GM13977 (cell line): ENCODE measurements around the gene MGAT4D.

ENCODE experiments used
- DNase-seq: peaks from one replicate; pipeline ENCODE4 v3.0.0; 2012; ENCODE audit warnings: low spot score
- CTCF ChIP-seq: IDR thresholded peaks from 2 replicates; pipeline ENCODE4 v1.5.1; 2012; ENCODE audit warnings: mild to moderate bottlenecking, control low read depth; ENCODE audit not compliant: insufficient read depth; ENCODE audit errors: extremely low read depth, missing control alignments
- in situ Hi-C: fragments of 300-500 bp; cut with MboI; formaldehyde crosslinking; loops from one replicate; pipeline ENCODE4 v1.12.0; 2022; ENCODE audit warnings: low sequenced_read_pairs, low pct_unique_long_range_greater_than_20kb, mixed read lengths, inconsistent platforms; ENCODE audit not compliant: unreplicated experiment

MGAT4D gene

DNA sequence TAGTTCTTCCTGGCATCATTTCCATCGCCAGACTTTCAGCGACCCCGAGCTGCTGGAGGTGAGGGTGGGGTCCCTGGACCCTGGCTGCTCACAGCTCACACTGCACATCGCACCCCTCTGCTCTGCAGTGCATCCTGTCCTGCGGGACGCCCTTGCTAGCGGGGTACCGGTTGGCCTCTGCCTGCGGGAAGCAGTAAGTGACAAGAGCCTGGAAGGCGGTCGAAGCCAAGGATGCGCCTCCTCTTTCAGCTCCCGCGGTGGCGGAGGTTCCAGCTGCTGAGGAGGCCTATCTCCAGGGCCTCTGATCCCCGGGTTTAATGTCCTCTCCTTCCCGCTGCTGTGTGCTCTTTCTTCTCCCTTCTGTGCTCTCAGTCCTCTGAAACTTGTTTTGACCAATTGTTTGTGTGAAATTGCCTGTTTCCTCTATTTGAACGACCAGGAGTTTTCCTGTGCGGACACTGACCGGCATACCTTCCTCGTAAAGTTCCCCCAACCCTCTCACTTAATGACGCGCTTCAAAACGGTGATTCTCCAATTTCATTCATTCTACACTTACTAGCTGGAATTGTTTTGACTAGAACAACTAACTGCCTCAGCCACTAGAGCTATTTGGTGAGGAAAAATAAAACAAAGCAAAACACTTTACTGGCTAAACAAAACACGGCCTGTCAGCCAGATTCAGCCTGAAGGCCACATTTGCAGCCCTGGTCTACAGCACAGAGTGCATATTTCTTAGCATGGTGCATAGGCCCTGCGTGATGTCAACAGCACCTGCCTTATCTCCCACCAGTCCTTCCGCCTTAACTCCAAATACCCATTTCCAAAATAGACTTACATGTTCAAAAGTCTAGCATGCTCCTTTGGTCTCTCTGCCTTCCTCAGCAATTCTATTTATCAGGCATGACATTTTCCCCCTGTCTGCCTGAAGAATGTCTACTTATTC, 28.0 kb downstream of the MGAT4D start:
- DNase-seq: no peak
- no peak for TF ChIP-seq CTCF
- in situ Hi-C loops: no loop called here

- TF ChIP-seq CTCF: no peak
- DNase-seq: no peak
- in situ Hi-C loops: no loop called here
Measured at GRCh38 chr4:140466146-140466545, 31.9 kb downstream of the MGAT4D start.

- TF ChIP-seq CTCF: no peak
- DNase-seq: no peak
- in situ Hi-C loops: no loop called here
Measured at GRCh38 chr4:140463614-140464013, 34.5 kb downstream of the MGAT4D start.

GRCh38 chr4:140463182-140463581, 34.9 kb downstream of the MGAT4D start:
- DNase-seq: no peak
- in situ Hi-C loops: no loop called here
- TF ChIP-seq CTCF: no peak

- in situ Hi-C loops: no loop called here
- no peak for TF ChIP-seq CTCF
- DNase-seq: no peak
Measured at GRCh38 chr4:140450352-140450751, 47.7 kb downstream of the MGAT4D start.

DNA sequence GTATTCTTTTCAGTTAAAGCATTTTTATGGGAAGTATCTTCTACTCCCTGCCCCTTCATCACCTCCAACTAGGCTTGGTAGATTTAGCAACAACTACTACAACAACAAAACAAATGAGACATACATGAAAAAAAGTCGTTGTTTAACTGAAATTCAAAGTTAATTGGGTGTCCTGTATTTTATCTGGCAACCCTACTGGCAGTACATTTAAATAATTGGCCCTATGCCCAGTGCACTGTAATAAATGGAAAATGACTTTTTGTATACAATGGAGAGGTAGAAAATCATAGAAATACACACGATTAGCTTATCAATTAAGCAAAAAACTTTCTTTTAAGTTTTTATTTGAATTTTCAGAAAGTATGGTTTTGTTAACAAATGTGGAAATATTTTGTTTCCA, 49.3 kb downstream of the MGAT4D start:
- no peak for DNase-seq
- in situ Hi-C loops: no loop called here

More for the DNA sequence above, 49.3 kb downstream of the MGAT4D start:
- no peak for TF ChIP-seq CTCF
